Right cardiac atrium (tissue), 5 donors: Measurements from ENCODE around the gene PPRC1. TPM values are rescaled to one million over a fixed set of nuclear protein-coding genes. Genes with fewer than 3 reads are reported as not detected.
A peak's percentile ranks its signal among the peaks of the same experiment; 100 is the strongest.

Experiments used
- ATAC-seq, 2 donors: fragments of 200-7000 bp; cut with Tn5 transposase; one replicate each; pipeline versions ENCODE4 v1.8.0 to v1.9.1; 2020; ENCODE audit warnings: moderate library complexity in 2 of 2, mild to moderate bottlenecking in 1 of 2
- DNase-seq, 3 donors: peaks; one replicate each; pipeline ENCODE4 v3.0.0-alpha.2; 2020
- H3K27ac ChIP-seq: one replicate; pipeline ENCODE4 v1.5.1; 2013; ENCODE audit warnings: mild to moderate bottlenecking, low read length, control low read depth, moderate library complexity
- H3K27me3 ChIP-seq: one replicate; pipeline ENCODE4 v1.6.1; 2013; ENCODE audit not compliant: control insufficient read depth, insufficient read depth
- H3K4me1 ChIP-seq: one replicate; pipeline ENCODE4 v1.6.1; 2013; ENCODE audit warnings: low read length; ENCODE audit not compliant: control insufficient read depth, insufficient read depth
- H3K4me3 ChIP-seq: one replicate; pipeline ENCODE4 v1.5.1; 2013; ENCODE audit warnings: low read length, control low read depth
- H3K9me3 ChIP-seq: one replicate; pipeline ENCODE4 v1.6.1; 2013; ENCODE audit warnings: low read length; ENCODE audit not compliant: control insufficient read depth
- WGBS: extraction: QIAGEN DNeasy Blood & Tissue Kit; methylation state at CpG from one replicate; pipeline ENCODE4 v1.1.7; 2013; 5-methylcytosine and 5-hydroxymethylcytosine counted together
- intact Hi-C, 4 donors: fragments of 100-400 bp; cut with DNase I; formaldehyde crosslinking; loops; one replicate each; pipeline versions ENCODE4 v1.11.0 to v1.14.0; 2022 to 2023
- polyA plus RNA-seq: library from polyadenylated mRNA; stranded (reverse); fragments of 200-250 nt; gene quantifications from one replicate; pipeline ENCODE4 v1.2.3, GENCODE V29; 2013
- total RNA-seq, 4 donors: library from RNA; stranded (reverse); fragmentation: NEBNext Ultra II Directional; extraction: Animal tissue kit (Norgen Biotek cat#: 25700); gene quantifications; one replicate each; pipeline ENCODE4 v1.2.1, GENCODE V29; 2021
- donor health status: healthy with polysubstance abuse.
- donor health status: DM: no; HTN: yes; CAD: no.
- donor health status: DM: no; HTN: no; CAD: no.
- donor health status: DM: no; HTN: yes; CAD: no; lungs with severe emphysema.
- donor health status: DM: yes; HTN: yes; CAD: no.

The PPRC1 gene
- total and polyA plus RNA-seq, 5 donors, result 11.6 to 28.3 (median 15.0) TPM

DNA sequence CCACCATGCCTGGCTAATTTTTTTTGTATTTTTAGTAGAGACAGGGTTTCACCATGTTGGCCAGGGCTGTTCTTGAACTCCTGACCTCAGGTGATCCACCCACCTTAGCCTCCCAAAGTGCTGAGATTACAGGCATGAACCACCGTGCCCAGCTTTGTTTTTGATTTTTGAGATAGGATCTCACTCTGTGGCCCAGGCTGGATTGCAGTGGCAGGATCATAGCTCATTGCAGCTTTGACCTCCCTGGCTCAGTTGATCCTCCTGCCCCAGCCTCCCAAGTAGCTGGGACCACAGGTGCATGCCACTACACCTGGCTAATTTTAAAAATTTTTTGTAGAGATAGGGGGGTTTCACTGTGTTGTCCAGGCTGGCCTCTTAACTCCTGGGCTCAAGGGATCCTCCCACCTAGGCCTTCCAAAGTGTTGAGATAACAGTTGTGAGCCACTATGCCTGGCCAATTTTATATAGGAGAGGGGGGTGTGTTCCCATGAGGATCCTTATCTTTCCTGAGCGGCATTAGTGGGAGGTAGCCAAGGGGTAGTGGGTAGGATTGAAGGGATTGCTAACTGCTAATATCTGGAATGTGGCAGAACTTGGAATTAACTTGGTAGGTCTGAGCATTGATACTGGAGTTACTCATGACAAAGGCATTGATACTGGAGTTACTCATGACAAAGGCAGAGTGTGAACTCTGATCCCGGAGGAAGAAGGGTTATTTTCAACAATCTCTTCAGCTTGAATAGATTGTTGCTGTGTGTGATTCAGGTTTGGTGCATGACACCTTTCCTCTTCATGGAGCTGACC, 18.3 kb downstream of the PPRC1 start:
- peak overlapping the region; percentile 71 for H3K27ac ChIP-seq
- H3K4me1 ChIP-seq, result peaks cover 2% of the 10 kb centered on the region
- no peak overlapping the region for H3K4me3 ChIP-seq
- H3K27me3 ChIP-seq, result no peaks in the 10 kb centered on the region
- 60% methylated on average over 3 of the region's 3 CpGs for WGBS
- no peak for ATAC-seq
- H3K9me3 ChIP-seq, result no peaks in the 10 kb centered on the region
- intact Hi-C loops, result loop anchor here in 1 of 4 donors (10.0 kb wide), 1 partner anchor 74 kb away; the partner anchor contains the start of gene ELOVL3
- DNase-seq, result no peak

DNA sequence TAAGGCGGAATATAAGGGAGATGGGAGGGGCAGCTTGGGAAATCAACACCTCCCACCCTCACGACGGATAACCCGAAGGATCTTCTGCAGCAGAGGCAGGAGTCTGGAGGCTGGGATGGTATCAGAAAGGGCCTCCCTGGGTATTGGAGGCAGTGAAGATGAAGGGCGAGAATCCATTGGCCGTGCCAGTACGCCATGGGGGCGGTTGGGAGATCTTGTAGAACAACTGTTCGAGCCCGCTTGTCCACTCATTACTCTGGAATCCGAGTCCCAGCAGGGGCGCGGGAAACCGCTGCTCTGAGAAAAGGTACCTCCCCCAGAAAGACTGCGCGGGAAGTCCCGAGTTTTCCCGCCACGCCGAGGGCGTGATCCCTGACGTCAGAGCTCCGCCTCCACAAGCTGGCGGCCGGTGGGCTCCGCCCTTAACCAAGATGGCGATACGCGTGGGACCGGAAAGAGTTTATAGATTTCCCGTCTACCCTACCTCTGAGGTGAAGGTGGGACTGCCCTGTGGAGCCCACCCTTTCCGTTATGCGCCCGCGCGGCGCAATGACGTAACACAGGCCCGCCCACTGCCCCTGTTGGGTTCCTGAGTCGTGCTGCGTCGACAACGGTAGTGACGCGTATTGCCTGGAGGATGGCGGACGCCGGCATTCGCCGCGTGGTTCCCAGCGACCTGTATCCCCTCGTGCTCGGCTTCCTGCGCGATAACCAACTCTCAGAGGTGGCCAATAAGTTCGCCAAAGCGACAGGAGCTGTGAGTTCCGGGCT, 19.1 kb downstream of the PPRC1 start, which contains the start of gene NOLC1:
Gene NOLC1, plus strand, starts transcription at position 616 of the 771 bp plus-strand sequence. Its CDS starts 22 bp downstream, at position 638.
- peaks cover 2% of the 10 kb centered on the region for H3K4me1 ChIP-seq
- peak; percentile 98 to 99 for ATAC-seq
- intact Hi-C loops, result loop anchor here in 1 of 4 donors (10.0 kb wide), 1 partner anchor 73 kb away; the partner anchor contains the start of gene ELOVL3
- peak within 1 kb of the TSS; percentile 84 for H3K4me3 ChIP-seq
- H3K9me3 ChIP-seq, result no peaks in the 10 kb centered on the region
- 5% methylated on average over 59 of the region's 59 CpGs for WGBS
- peak; percentile 99 to 100 (median 100) for DNase-seq
- H3K27ac ChIP-seq, result peak within 1 kb of the TSS; percentile 79
- H3K27me3 ChIP-seq, result no peaks in the 10 kb centered on the region

DNA sequence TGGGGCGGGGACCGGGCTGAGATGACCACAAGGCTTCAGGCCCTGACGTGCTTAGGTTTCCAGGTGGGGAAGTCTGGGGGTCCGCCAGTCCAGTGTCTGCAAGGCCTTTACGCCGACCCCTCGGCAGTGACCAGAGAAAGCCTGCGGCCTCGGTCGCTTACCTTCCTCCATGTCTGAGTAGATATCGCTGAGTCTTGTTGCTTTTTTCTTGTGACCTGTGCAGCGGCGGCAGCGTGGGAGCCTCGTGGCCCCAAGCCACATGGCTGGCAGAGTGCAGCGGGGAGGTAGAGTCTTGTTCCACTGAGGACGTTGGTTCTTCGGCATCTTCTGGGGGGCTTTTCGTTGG, 19.7 kb downstream of the PPRC1 start:
- intact Hi-C loops, result loop anchor here in 1 of 4 donors (10.0 kb wide), 1 partner anchor 72 kb away; the partner anchor contains the start of gene ELOVL3
- no peaks in the 10 kb centered on the region for H3K27me3 ChIP-seq
- under 1% methylated on average over 19 of the region's 19 CpGs for WGBS

DNA sequence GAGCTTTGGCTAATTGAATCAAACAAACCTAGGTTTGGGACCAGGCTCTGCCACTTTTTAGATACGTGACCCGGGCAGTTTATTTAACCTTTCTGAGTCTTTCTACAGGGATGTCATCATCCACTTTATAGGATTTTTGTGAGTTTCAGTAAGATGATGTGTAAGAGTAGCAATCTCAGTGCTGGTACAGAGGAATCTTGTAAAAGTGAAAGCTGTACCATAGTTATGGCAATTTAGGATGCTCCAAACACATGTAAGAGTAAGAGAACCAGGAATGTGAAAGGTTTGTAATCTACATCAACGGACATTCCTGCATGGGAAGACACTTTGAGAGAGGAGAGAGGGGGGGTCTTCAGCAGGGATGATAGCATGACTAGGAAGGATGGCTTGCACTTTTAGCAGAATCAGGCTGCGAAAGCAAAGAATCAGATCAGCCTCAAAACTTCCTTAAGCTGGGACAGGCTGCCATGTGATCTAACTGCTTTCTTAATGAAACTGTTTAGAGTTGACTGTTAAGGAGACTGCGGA, 20.3 kb downstream of the PPRC1 start:
- H3K9me3 ChIP-seq, result no peaks in the 10 kb centered on the region
- intact Hi-C loops, result loop anchor here in 1 of 4 donors (10.0 kb wide), 1 partner anchor 72 kb away; the partner anchor contains the start of gene ELOVL3
- H3K4me3 ChIP-seq, result peak overlapping the region; percentile 84
- DNase-seq (no peak), ATAC-seq (no peak)
- H3K4me1 ChIP-seq, result peaks cover 2% of the 10 kb centered on the region
- 36% methylated on average over 5 of the region's 5 CpGs for WGBS
- H3K27me3 ChIP-seq, result no peaks in the 10 kb centered on the region
- H3K27ac ChIP-seq, result no peak overlapping the region

More for the DNA sequence above, 19.7 kb downstream of the PPRC1 start:
- Histone ChIP-seq H3K4me1 (peaks cover 2% of the 10 kb centered on the region), H3K9me3 (no peaks in the 10 kb centered on the region), H3K27ac (peak overlapping the region; percentile 79), H3K4me3 (peak overlapping the region; percentile 84)
- DNase-seq, result no peak
- ATAC-seq, result peak; percentile 23 to 46

DNA sequence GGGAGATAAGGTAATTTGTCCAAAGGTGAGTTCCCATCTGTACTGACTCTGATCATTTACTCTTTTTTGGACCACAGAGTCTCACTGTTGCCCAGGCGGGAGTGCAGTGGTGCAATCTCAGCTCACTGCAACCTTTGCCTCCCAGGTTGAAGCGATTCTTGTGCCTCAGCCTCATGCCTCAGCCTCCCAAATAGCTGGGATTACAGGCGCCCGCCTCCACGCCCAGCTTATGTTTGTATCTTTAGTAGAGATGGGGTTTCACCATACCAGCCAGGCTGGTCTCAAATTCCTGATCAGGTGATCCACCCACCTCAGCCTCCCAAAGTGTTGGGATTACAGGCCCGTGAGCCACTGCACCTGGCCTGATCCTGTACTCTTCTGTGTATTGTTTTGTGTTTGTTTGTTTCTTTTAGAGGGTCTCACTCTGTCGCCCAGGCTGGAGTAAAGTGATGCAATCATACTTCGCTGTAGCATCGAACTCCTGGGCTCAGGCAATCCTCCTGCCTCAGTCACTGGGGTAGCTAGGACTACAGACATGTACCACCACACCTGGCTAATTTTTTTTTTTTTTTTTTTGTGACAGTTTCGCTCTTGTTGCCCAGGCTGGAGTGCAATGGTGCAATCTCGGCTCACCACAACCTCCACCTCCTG, 21.8 kb downstream of the PPRC1 start:
- Histone ChIP-seq H3K4me3 (no peak overlapping the region), H3K4me1 (peaks cover 2% of the 10 kb centered on the region), H3K27me3 (no peaks in the 10 kb centered on the region), H3K9me3 (no peaks in the 10 kb centered on the region), H3K27ac (no peak overlapping the region)
- WGBS, result 95% methylated on average over 11 of the region's 11 CpGs
- intact Hi-C loops, result loop anchor here in 1 of 4 donors (10.0 kb wide), 1 partner anchor 70 kb away; the partner anchor contains the start of gene ELOVL3
- DNase-seq, result no peak
- no peak for ATAC-seq

DNA sequence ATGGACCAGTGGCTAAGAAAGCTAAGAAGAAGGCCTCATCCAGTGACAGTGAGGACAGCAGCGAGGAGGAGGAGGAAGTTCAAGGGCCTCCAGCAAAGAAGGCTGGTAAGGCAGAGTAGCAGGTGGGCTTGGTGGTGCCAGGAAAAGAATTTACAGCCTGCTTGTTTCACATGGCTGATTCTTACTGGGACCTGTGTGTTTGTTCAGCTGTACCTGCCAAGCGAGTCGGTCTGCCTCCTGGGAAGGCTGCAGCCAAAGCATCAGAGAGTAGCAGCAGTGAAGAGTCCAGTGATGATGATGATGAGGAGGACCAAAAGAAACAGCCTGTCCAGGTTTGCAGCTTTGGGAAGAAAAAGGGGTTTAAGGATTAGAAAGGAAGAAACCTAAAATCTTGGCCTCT, 24.4 kb downstream of the PPRC1 start:
- H3K27me3 ChIP-seq, result no peaks in the 10 kb centered on the region
- no peaks in the 10 kb centered on the region for H3K4me1 ChIP-seq
- intact Hi-C loops, result loop anchor here in 1 of 4 donors (10.0 kb wide), 1 partner anchor 68 kb away; the partner anchor contains the start of gene ELOVL3
- no peak for ATAC-seq
- H3K4me3 ChIP-seq, result no peak overlapping the region
- no peaks in the 10 kb centered on the region for H3K9me3 ChIP-seq
- H3K27ac ChIP-seq, result no peak overlapping the region
- DNase-seq, result no peak
- 93% methylated on average over 3 of the region's 3 CpGs for WGBS

DNA sequence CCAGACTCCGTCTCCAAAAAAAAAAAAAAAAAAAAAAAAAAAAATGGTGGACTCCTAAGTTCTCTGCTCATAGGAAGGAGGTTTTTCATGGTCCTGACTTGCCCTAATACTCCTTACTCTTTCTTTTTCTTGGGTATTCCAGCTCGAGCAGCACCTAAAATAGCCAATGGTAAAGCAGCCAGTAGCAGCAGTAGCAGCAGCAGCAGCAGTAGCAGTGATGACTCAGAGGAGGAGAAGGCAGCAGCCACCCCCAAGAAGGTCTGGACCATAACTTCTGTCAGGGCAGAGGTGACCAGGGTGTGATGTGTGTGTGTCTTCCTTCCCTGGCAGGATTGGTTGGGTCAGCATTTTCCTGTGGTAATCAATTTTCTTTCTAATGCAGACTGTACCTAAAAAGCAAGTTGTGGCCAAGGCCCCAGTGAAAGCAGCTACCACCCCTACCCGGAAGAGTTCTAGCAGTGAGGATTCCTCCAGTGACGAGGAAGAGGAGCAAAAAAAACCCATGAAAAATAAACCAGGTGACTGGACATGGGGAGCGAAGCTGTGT, 26.3 kb downstream of the PPRC1 start:
- ATAC-seq (no peak), DNase-seq (no peak)
- WGBS, result 89% methylated on average over 5 of the region's 5 CpGs
- Histone ChIP-seq H3K27ac (no peak overlapping the region), H3K9me3 (no peaks in the 10 kb centered on the region), H3K4me3 (no peak overlapping the region), H3K4me1 (no peaks in the 10 kb centered on the region), H3K27me3 (no peaks in the 10 kb centered on the region)
- intact Hi-C loops, result loop anchor here in 1 of 4 donors (10.0 kb wide), 1 partner anchor 66 kb away; the partner anchor contains the start of gene ELOVL3

DNA sequence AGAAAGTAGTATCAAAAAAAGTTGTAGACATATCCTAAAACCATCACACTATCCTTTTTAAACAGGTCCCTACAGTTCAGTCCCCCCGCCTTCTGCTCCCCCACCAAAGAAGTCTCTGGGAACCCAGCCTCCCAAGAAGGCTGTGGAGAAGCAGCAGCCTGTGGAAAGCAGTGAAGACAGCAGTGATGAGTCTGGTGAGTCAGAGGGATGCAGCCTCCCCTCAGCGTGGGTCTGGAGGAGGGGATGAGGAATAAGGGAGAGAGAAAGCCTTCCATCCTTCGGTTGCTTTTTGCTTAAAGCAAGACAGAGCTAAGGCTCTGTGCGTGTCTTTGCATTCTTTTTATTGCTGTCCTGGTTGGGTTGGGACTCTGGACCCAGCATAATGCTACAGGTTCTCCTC, 27.0 kb downstream of the PPRC1 start:
- DNase-seq, result no peak
- Histone ChIP-seq H3K27ac (no peak overlapping the region), H3K9me3 (no peaks in the 10 kb centered on the region), H3K4me1 (no peaks in the 10 kb centered on the region), H3K27me3 (no peaks in the 10 kb centered on the region), H3K4me3 (no peak overlapping the region)
- 89% methylated on average over 4 of the region's 4 CpGs for WGBS
- intact Hi-C loops, result loop anchor here in 3 of 4 donors (10.0 kb wide), 2 partner anchors 65 to 195 kb away; partner anchors contain the start of gene ELOVL3 (in 1 of the 3)
- no peak for ATAC-seq

DNA sequence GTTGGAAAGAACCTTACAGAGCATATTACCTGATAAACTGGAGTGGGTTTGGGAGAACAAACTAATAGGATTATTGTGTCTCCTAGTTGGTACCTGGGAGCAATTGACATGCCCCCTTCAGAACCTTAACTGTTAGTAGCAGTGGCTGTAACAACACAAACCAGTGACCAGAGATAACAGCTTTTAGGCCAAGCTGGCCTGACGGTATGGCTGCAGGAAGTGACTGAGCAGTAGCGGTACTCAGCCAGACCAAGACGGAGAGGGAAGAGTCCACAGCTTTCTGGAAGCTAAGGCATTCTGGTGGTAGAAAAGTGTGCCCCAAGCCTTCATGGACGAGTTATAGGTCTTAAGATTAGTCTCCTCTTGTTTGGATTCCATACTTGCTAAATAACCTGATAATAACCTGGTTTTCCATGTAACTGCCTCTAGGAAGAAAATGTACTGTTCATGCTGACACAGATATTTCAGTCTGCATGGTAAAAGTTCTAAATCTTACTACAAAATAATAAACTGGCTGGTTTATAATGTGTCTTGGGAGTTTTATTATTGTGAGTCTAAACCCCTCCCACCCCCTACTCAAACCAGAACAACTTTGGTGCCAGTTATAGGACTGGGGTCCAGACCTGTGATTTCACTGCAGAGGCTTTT, 30.6 kb downstream of the PPRC1 start:
- H3K4me3 ChIP-seq, result no peak overlapping the region
- DNase-seq, result no peak
- WGBS, result 64% methylated on average over 4 of the region's 4 CpGs
- no peaks in the 10 kb centered on the region for H3K9me3 ChIP-seq
- H3K4me1 ChIP-seq, result no peaks in the 10 kb centered on the region
- no peak overlapping the region for H3K27ac ChIP-seq
- intact Hi-C loops, result loop anchor here in 2 of 4 donors (10.0 kb wide), 1 partner anchor 191 kb away; no protein-coding TSS in a partner anchor
- no peaks in the 10 kb centered on the region for H3K27me3 ChIP-seq
- ATAC-seq, result no peak
